ENCODE data around the gene IGSF21.

- TF ChIP-seq CTCF (IDR thresholded peaks at IDR 0.05), result no peak
- TF ChIP-seq POLR2A (IDR thresholded peaks at IDR 0.05), result no peak
These were observed 181.1 kb downstream of the IGSF21 start for GRCh38 chr1:18288722-18289121.
